A673 (cell line): ENCODE results near the gene DNMBP. TPM values are rescaled to one million over a fixed set of nuclear protein-coding genes. Genes with fewer than 3 reads are reported as not detected.

Source experiments
- Bru-seq: library from RNA; stranded (reverse); fragments of 400-500 nt; gene quantifications from one replicate; lab custom pipeline; 2021; lab: Mats Ljungman, UMichigan
- BruChase-seq, 2 experiments: library from RNA; stranded (reverse); fragments of 400-500 nt; gene quantifications; one replicate each; lab custom pipeline; 2021; lab: Mats Ljungman, UMichigan
- BruUV-seq: library from RNA; stranded (reverse); fragments of 400-500 nt; replicated peaks from 2 replicates; lab custom pipeline; 2021; lab: Mats Ljungman, UMichigan
- CTCF ChIA-PET: fragments of 300-600 bp; sonication (Branson Sonifier 250); formaldehyde crosslinking; loops from one replicate; lab custom pipeline; 2022; ENCODE audit warnings: antibody characterized with exemption; lab: Charles Lee
- POLR2A ChIA-PET: fragments of 300-600 bp; sonication (Branson Sonifier 250); formaldehyde crosslinking; loops from one replicate; lab custom pipeline; 2022; ENCODE audit warnings: antibody characterized with exemption; ENCODE audit not compliant: low non-redundant PET; lab: Charles Lee
- DNase-seq: peaks from one replicate; pipeline ENCODE4 v3.0.0-alpha.2; 2015; ENCODE audit warnings: low spot score
- H3K27ac ChIP-seq: fragments of 200-600 bp; sonication (generic); 2 replicates; pipeline ENCODE4 v1.5.1; 2016; ENCODE audit warnings: mixed run types, low read depth, mild to moderate bottlenecking, mixed read lengths, antibody characterized with exemption, low read length; ENCODE audit not compliant: poor library complexity, severe bottlenecking
- H3K27me3 ChIP-seq: fragments of 200-600 bp; sonication (generic); replicated peaks from 2 replicates; pipeline ENCODE4 v1.6.1; 2017; ENCODE audit warnings: mixed run types, low read depth, mild to moderate bottlenecking, mixed read lengths, antibody characterized with exemption, low read length; ENCODE audit not compliant: insufficient read depth, poor library complexity
- H3K36me3 ChIP-seq: fragments of 200-600 bp; sonication (generic); 2 replicates; pipeline ENCODE4 v1.6.1; 2016; ENCODE audit warnings: mixed run types, mild to moderate bottlenecking, mixed read lengths, antibody characterized with exemption, low read length; ENCODE audit not compliant: insufficient read depth, poor library complexity, severe bottlenecking
- H3K4me1 ChIP-seq: fragments of 200-600 bp; sonication (generic); 2 replicates; pipeline ENCODE4 v1.6.1; 2017; ENCODE audit warnings: mixed run types, mild to moderate bottlenecking, mixed read lengths, antibody characterized with exemption, low read length; ENCODE audit not compliant: insufficient read depth, poor library complexity, severe bottlenecking
- H3K4me3 ChIP-seq: fragments of 200-600 bp; sonication (generic); 2 replicates; pipeline ENCODE4 v1.5.1; 2016; ENCODE audit warnings: low read depth, mixed run types, mild to moderate bottlenecking, mixed read lengths, low read length; ENCODE audit not compliant: poor library complexity, severe bottlenecking
- H3K9me3 ChIP-seq: fragments of 200-600 bp; sonication (generic); 2 replicates; pipeline ENCODE4 v1.6.1; 2016; ENCODE audit warnings: mixed run types, low read depth, mild to moderate bottlenecking, mixed read lengths, antibody characterized with exemption, low read length; ENCODE audit not compliant: poor library complexity, severe bottlenecking
- EZH2 ChIP-seq: fragments of 200-600 bp; sonication (generic); IDR thresholded peaks from 2 replicates; pipeline ENCODE4 v1.6.1; 2017; ENCODE audit warnings: borderline replicate concordance, low read depth, mild to moderate bottlenecking, mixed read lengths, antibody characterized with exemption, low read length; ENCODE audit not compliant: poor library complexity, severe bottlenecking
- intact Hi-C: fragments of 100-400 bp; cut with micrococcal nuclease; formaldehyde crosslinking; loops from one replicate; pipeline ENCODE4 v1.10.0; 2022; ENCODE audit not compliant: unreplicated experiment
- long read RNA-seq: library from polyadenylated mRNA; stranded (forward); transcript quantifications from one replicate; pipeline ENCODE4 v2.0.0, GENCODE V29; 2022
- total RNA-seq: library from RNA; stranded (reverse); gene quantifications from 2 replicates; pipeline ENCODE4 v1.2.3, GENCODE V29; 2021
- TF ChIP-seq, protein P1 (sequence below): fragments of 300-800, 200-600 bp; sonication (generic); conservative IDR thresholded peaks from 2 replicates; pipeline ENCODE4 v1.5.1; 2017; ENCODE audit warnings: low read depth, mild to moderate bottlenecking, antibody characterized with exemption, low read length, moderate library complexity, mixed read lengths

DNMBP gene, protein sequence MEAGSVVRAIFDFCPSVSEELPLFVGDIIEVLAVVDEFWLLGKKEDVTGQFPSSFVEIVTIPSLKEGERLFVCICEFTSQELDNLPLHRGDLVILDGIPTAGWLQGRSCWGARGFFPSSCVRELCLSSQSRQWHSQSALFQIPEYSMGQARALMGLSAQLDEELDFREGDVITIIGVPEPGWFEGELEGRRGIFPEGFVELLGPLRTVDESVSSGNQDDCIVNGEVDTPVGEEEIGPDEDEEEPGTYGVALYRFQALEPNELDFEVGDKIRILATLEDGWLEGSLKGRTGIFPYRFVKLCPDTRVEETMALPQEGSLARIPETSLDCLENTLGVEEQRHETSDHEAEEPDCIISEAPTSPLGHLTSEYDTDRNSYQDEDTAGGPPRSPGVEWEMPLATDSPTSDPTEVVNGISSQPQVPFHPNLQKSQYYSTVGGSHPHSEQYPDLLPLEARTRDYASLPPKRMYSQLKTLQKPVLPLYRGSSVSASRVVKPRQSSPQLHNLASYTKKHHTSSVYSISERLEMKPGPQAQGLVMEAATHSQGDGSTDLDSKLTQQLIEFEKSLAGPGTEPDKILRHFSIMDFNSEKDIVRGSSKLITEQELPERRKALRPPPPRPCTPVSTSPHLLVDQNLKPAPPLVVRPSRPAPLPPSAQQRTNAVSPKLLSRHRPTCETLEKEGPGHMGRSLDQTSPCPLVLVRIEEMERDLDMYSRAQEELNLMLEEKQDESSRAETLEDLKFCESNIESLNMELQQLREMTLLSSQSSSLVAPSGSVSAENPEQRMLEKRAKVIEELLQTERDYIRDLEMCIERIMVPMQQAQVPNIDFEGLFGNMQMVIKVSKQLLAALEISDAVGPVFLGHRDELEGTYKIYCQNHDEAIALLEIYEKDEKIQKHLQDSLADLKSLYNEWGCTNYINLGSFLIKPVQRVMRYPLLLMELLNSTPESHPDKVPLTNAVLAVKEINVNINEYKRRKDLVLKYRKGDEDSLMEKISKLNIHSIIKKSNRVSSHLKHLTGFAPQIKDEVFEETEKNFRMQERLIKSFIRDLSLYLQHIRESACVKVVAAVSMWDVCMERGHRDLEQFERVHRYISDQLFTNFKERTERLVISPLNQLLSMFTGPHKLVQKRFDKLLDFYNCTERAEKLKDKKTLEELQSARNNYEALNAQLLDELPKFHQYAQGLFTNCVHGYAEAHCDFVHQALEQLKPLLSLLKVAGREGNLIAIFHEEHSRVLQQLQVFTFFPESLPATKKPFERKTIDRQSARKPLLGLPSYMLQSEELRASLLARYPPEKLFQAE (N-terminal part only)
- 23.6 and 28.0 TPM in 2 replicates for total RNA-seq
- percentile 81 among the genes with signal in this experiment for Bru-seq, nascent RNA
- percentile 74 among the genes with signal in this experiment for BruChase-seq, experiment 1, labeled RNA remaining after a 2-hour chase
- BruChase-seq, experiment 2, labeled RNA remaining after a 6-hour chase, result percentile 76 among the genes with signal in this experiment
- long read RNA-seq, full-length matches to known transcripts, result 13 of 29 reads
- long read RNA-seq, partial matches to known transcripts, result 10 of 29 reads
- long read RNA-seq, other reads (novel, unspliced or antisense), result 6 of 29 reads

DNA sequence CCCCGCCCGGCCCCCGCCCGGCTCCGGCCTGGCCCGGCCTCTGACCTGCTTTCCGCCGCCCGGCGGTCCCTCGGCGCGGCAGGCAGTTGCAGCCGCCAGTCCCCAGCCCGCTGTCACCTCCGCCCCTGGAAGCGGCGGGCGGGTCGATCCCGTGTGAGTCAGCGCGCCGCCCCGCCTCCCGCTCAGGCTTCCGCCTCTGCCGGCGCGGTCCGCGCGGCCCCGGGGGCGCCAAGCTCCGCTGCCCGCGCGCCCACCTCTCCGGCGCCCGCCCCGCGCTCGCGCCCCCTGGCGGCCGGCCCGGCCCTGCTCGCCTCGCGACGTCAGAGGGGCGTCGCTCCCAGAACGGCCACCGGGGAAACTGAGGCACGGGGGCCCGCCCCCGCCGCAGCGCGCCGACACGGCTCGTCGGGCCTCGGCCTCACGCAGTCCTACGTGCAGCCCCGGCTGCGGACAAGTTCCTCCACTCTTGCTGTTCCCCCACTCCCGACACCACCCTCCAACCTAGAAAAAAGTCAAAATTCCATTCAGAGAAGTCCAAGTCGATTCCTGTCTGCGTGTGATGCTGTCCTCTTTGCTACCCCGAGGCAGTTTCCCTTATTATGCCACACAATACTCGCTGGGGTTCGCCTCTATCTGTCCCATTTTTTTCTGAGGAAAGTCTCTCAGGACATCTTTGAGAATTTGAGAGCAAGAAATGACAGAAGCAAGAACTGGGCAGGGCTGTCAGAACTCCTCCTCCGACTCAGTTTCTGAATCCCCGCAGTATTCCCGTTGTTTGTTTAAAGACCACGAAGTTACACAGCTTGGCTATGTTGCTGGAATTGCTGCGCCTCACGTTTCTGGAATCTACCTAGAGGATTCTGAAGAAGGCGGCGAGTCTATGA lies at the start of gene DNMBP:
DNMBP (minus strand) TSS at position 155 of the 884 bp plus-strand sequence. CDS start 37,823 bp downstream, outside the sequence.
- ChIA-PET POLR2A (interaction anchor here (0.6 kb wide), 1 partner anchor 97 kb away, joined by 3 read pairs; no protein-coding TSS in a partner anchor), CTCF (interaction anchor here (0.6 to 1.5 kb wide), 9 partner anchors 13 to 164 kb away, joined by 3 to 9 read pairs (median 5); no protein-coding TSS in a partner anchor)
- H3K4me3 ChIP-seq, result peak within 1 kb of the TSS; percentile 61
- H3K4me1 ChIP-seq, result peaks cover 29% of the 10 kb centered on the region
- H3K27me3 ChIP-seq, result no peaks in the 10 kb centered on the region
- peak; percentile 92 for DNase-seq
- no peaks in the 10 kb centered on the region for H3K36me3 ChIP-seq
- intact Hi-C loops, result loop anchor here (2.0 to 5.0 kb wide), 3 partner anchors 33 to 163 kb away; no protein-coding TSS in a partner anchor
- TF ChIP-seq, protein P1, sequence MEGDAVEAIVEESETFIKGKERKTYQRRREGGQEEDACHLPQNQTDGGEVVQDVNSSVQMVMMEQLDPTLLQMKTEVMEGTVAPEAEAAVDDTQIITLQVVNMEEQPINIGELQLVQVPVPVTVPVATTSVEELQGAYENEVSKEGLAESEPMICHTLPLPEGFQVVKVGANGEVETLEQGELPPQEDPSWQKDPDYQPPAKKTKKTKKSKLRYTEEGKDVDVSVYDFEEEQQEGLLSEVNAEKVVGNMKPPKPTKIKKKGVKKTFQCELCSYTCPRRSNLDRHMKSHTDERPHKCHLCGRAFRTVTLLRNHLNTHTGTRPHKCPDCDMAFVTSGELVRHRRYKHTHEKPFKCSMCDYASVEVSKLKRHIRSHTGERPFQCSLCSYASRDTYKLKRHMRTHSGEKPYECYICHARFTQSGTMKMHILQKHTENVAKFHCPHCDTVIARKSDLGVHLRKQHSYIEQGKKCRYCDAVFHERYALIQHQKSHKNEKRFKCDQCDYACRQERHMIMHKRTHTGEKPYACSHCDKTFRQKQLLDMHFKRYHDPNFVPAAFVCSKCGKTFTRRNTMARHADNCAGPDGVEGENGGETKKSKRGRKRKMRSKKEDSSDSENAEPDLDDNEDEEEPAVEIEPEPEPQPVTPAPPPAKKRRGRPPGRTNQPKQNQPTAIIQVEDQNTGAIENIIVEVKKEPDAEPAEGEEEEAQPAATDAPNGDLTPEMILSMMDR, result peak; percentile 54
- no peak for TF ChIP-seq EZH2
- H3K9me3 ChIP-seq, result no peaks in the 10 kb centered on the region
- peak within 1 kb of the TSS; percentile 53 for H3K27ac ChIP-seq
- no TSS peak for BruUV-seq

DNA sequence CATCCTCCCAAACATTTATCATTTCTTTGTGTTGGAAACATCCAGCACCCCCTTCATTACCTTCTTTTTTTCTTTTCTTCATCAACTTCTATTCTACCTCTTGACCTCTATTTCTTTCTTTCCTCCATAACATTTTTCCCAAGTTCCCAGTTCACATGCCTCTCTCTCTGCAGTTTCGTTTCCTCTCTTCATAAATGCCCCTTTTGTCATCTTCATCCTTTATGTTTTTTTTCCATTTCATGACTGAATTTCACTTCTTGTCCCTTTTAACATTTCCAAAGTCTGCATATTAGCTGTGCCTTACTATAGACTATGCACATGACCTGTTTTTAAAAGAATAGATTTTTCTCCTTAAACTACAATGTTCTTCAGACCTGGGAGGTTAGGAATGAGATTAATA lies 48.2 kb upstream of the DNMBP start:
- Histone ChIP-seq H3K27me3 (no peaks in the 10 kb centered on the region), H3K4me3 (no peak overlapping the region), H3K27ac (no peak overlapping the region), H3K36me3 (no peaks in the 10 kb centered on the region), H3K4me1 (no peaks in the 10 kb centered on the region), H3K9me3 (no peaks in the 10 kb centered on the region)
- ChIA-PET POLR2A (no interaction called here), CTCF (no interaction called here)
- no peak for DNase-seq
- BruUV-seq, result no TSS peak
- intact Hi-C loops, result no loop called here
- TF ChIP-seq, protein P1, result no peak
- no peak for TF ChIP-seq EZH2
